GM12873 (cell line): ENCODE results near the gene RTP5.

Experiments
- CTCF ChIP-seq: IDR thresholded peaks from 2 replicates; pipeline ENCODE4 v1.5.1; 2012; ENCODE audit warnings: low read depth, mild to moderate bottlenecking, moderate library complexity, low read length, control low read depth; ENCODE audit not compliant: insufficient read depth; ENCODE audit errors: missing control alignments

The RTP5 gene

GRCh38 chr2:241909769-241910168 lies 40.2 kb downstream of the RTP5 start:
- no peak for TF ChIP-seq CTCF

GRCh38 chr2:241910604-241911520 lies 41.3 kb downstream of the RTP5 start:
- TF ChIP-seq CTCF = no peak

GRCh38 chr2:241911551-241911950 lies 42.0 kb downstream of the RTP5 start:
- TF ChIP-seq CTCF = no peak

- TF ChIP-seq CTCF = no peak
Observed at GRCh38 chr2:241912021-241912555, 42.6 kb downstream of the RTP5 start.

GRCh38 chr2:241913703-241914102 lies 44.2 kb downstream of the RTP5 start:
- no peak for TF ChIP-seq CTCF

- no peak for TF ChIP-seq CTCF
Observed at GRCh38 chr2:241914542-241914941, 45.0 kb downstream of the RTP5 start.

- TF ChIP-seq CTCF = no peak
Observed at GRCh38 chr2:241922411-241922810, 52.9 kb downstream of the RTP5 start.
